GM21786 (cell line): ENCODE measurements around the gene AVPR1A.

Experiments
- ATAC-seq: cut with Tn5 transposase; IDR thresholded peaks from one replicate; pipeline ENCODE4 v1.9.1; 2021; ENCODE audit not compliant: unreplicated experiment

The AVPR1A gene

DNA sequence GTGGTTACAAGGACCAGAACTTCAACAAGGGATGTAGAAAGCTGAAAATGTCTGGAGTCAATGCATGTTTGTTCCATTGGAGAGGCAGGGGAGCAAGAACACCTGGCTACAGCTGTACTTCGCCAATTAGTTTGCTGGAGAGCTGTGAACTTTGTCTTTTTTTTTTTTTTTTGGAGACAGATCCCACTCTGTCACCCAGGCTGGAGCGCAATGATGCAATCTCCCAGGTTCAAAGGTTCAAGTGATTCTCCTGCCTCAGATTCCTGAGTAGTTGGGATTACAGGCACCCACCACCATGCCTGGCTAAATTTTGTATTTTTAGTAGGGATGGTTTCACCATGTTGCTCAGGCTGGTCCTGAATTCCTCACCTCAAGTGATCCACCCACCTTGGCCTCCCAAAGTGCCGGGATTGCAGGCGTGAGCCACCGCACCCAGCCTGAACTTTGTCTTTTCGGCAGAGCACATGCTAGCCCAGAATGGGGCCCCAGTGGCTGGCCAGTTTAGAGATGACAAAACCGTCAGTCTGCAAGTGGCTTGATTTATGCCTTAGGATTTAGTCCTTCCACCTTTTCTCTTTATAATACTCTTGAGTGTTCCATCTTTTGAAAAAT, 55.5 kb downstream of the AVPR1A start:
- ATAC-seq, result no peak

DNA sequence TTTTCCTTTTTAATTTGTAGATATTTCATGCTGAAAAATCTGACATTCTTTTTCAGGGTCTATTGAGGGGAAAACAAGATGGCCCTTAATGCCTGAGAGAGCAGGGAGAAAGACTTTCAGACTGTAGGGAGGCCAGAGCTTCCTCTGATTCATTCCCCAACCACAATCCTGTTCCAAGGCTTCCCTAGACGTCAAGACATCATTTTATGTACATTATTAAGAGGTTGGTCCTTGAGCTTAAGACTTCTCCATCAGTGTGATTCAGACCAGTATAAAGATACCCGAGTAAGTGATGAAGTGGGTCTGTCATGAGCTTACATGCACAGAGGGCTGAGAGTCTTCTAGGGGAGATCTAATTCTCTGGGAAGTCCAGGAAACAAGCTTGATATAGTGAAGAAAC, 57.3 kb downstream of the AVPR1A start:
- ATAC-seq, result no peak

GRCh38 chr12:63093084-63093483, 57.9 kb downstream of the AVPR1A start:
- no peak for ATAC-seq
